ENCODE results near the gene SHOX.
A peak's percentile ranks its signal among the peaks of the same experiment; 100 is the strongest.
"Not testable (repeated sequence)": the region's sequence is repeated elsewhere in the genome, so short reads cannot be mapped to it uniquely, and the experiment has no call there.

SHOX gene

GRCh38 chrX:630612-631496, at the start of gene SHOX:
TSS of gene SHOX (plus strand) at chrX:630791. CDS start at chrX:630898, 107 bp downstream.
- DNase-seq (ENCODE audit: low read depth), result no peak

- no peak for DNase-seq (ENCODE audit: low read depth)
Observed at GRCh38 chrX:581066-581465, 49.5 kb upstream of the SHOX start.

- DNase-seq (ENCODE audit: low read depth), result peak; percentile 20
Observed at GRCh38 chrX:581720-582298, 48.8 kb upstream of the SHOX start.

- DNase-seq (ENCODE audit: low read depth), result no peak
Observed at GRCh38 chrX:584572-584971, 46.0 kb upstream of the SHOX start.

GRCh38 chrX:585115-585808, 45.3 kb upstream of the SHOX start:
- no peak for DNase-seq (ENCODE audit: low read depth)

GRCh38 chrX:586351-586750, 44.2 kb upstream of the SHOX start:
- no peak for DNase-seq (ENCODE audit: low read depth)

- not testable (repeated sequence) for DNase-seq (ENCODE audit: low read depth)
Observed at GRCh38 chrX:589261-589660, 41.3 kb upstream of the SHOX start.

GRCh38 chrX:590693-591404, 39.7 kb upstream of the SHOX start:
- no peak for DNase-seq (ENCODE audit: low read depth)

- DNase-seq (ENCODE audit: low read depth), result no peak
Observed at GRCh38 chrX:599837-600715, 30.5 kb upstream of the SHOX start.

- DNase-seq (ENCODE audit: low read depth), result not testable (repeated sequence)
Observed at GRCh38 chrX:603029-603428, 27.6 kb upstream of the SHOX start.

- not testable (repeated sequence) for DNase-seq (ENCODE audit: low read depth)
Observed at GRCh38 chrX:604616-605015, 26.0 kb upstream of the SHOX start.

GRCh38 chrX:608088-608487, 22.5 kb upstream of the SHOX start:
- DNase-seq (ENCODE audit: low read depth), result not testable (repeated sequence)

GRCh38 chrX:614136-614535, 16.5 kb upstream of the SHOX start:
- no peak for DNase-seq (ENCODE audit: low read depth)

GRCh38 chrX:617401-617800, 13.2 kb upstream of the SHOX start:
- DNase-seq (ENCODE audit: low read depth), result no peak

- no peak for DNase-seq (ENCODE audit: low read depth)
Observed at GRCh38 chrX:617891-618290, 12.7 kb upstream of the SHOX start.

GRCh38 chrX:618304-618703, 12.3 kb upstream of the SHOX start:
- not testable (repeated sequence) for DNase-seq (ENCODE audit: low read depth)

GRCh38 chrX:618761-619450, 11.7 kb upstream of the SHOX start:
- no peak for DNase-seq (ENCODE audit: low read depth)

GRCh38 chrX:619451-619811, 11.2 kb upstream of the SHOX start:
- no peak for DNase-seq (ENCODE audit: low read depth)

- no peak for DNase-seq (ENCODE audit: low read depth)
Observed at GRCh38 chrX:619812-620531, 10.6 kb upstream of the SHOX start.
